OCI-LY1 (cell line): Measurements from ENCODE around the gene MYO5C.

Experiments used
- H2AFZ ChIP-seq: fragments of 200-600 bp; sonication (generic), shearing (Covaris generic); 2 replicates; pipeline ENCODE4 v1.6.0; 2014; ENCODE audit warnings: antibody characterized with exemption, mild to moderate bottlenecking, low read length
- H3F3A ChIP-seq: fragments of 200-600 bp; sonication (generic), shearing (Covaris generic); 2 replicates; pipeline ENCODE4 v1.6.0; 2014; ENCODE audit warnings: mild to moderate bottlenecking, antibody characterized with exemption, low read length, moderate library complexity; ENCODE audit not compliant: insufficient read depth
- H3K27ac ChIP-seq: fragments of 200-600 bp; sonication (generic); 2 replicates; pipeline ENCODE4 v1.5.1; 2014; ENCODE audit warnings: low read length, mixed run types, mild to moderate bottlenecking, low read depth; ENCODE audit not compliant: poor library complexity, severe bottlenecking
- H3K27me3 ChIP-seq: fragments of 200-600 bp; sonication (generic); 2 replicates; pipeline ENCODE4 v1.6.0; 2014; ENCODE audit warnings: antibody characterized with exemption, mild to moderate bottlenecking, low read length, moderate library complexity; ENCODE audit not compliant: insufficient read depth
- H3K36me3 ChIP-seq: fragments of 200-600 bp; sonication (generic); 2 replicates; pipeline ENCODE4 v1.6.1; 2014; ENCODE audit warnings: mild to moderate bottlenecking, antibody characterized with exemption, low read length, moderate library complexity, mixed read lengths; ENCODE audit not compliant: insufficient read depth
- H3K4me1 ChIP-seq: fragments of 200-600 bp; sonication (generic); 2 replicates; pipeline ENCODE4 v1.5.1; 2014; ENCODE audit warnings: mild to moderate bottlenecking, low read length, moderate library complexity; ENCODE audit not compliant: insufficient read depth, severe bottlenecking
- H3K4me2 ChIP-seq: fragments of 200-600 bp; sonication (generic), shearing (Covaris generic); 2 replicates; pipeline ENCODE4 v1.6.1; 2014; ENCODE audit warnings: low read length
- H3K4me3 ChIP-seq: fragments of 200-600 bp; sonication (generic); 2 replicates; pipeline ENCODE4 v1.5.1; 2014; ENCODE audit warnings: low read length, low read depth, mild to moderate bottlenecking, mixed read lengths; ENCODE audit not compliant: poor library complexity, severe bottlenecking
- H3K79me2 ChIP-seq: fragments of 200-600 bp; shearing (Covaris generic); 2 replicates; pipeline ENCODE4 v1.6.1; 2016; ENCODE audit warnings: mixed run types, low read length, mixed read lengths; ENCODE audit not compliant: insufficient read depth
- H3K9ac ChIP-seq: fragments of 200-600 bp; sonication (generic), shearing (Covaris generic); 2 replicates; pipeline ENCODE4 v1.6.1; 2014; ENCODE audit warnings: mild to moderate bottlenecking, low read length, mixed read lengths
- H3K9me2 ChIP-seq: fragments of 200-600 bp; sonication (generic), shearing (Covaris generic); 2 replicates; pipeline ENCODE4 v1.6.1; 2014; ENCODE audit warnings: low read depth, mild to moderate bottlenecking, low read length, mixed read lengths
- H3K9me3 ChIP-seq: fragments of 200-600 bp; shearing (Covaris generic); 2 replicates; pipeline ENCODE4 v1.6.1; 2014; ENCODE audit warnings: low read length, mixed read lengths
- H4K20me1 ChIP-seq: fragments of 200-600 bp; sonication (generic), shearing (Covaris generic); 2 replicates; pipeline ENCODE4 v1.6.0; 2016; ENCODE audit warnings: mild to moderate bottlenecking, low read length; ENCODE audit not compliant: insufficient read depth
- EZH2 ChIP-seq: fragments of 200-600 bp; sonication (generic), shearing (Covaris generic); IDR thresholded peaks from 2 replicates; pipeline ENCODE4 v1.8.0; 2017; ENCODE audit warnings: borderline replicate concordance, mixed run types, mild to moderate bottlenecking, antibody characterized with exemption, low read length, moderate library complexity, mixed read lengths
- TF ChIP-seq, protein P1 (sequence below): fragments of 200-600 bp; sonication (generic), shearing (Covaris generic); IDR thresholded peaks from 2 replicates; pipeline ENCODE4 v1.5.1; 2017; ENCODE audit warnings: mild to moderate bottlenecking, antibody characterized with exemption, low read length, moderate library complexity, mixed read lengths

Gene MYO5C

DNA sequence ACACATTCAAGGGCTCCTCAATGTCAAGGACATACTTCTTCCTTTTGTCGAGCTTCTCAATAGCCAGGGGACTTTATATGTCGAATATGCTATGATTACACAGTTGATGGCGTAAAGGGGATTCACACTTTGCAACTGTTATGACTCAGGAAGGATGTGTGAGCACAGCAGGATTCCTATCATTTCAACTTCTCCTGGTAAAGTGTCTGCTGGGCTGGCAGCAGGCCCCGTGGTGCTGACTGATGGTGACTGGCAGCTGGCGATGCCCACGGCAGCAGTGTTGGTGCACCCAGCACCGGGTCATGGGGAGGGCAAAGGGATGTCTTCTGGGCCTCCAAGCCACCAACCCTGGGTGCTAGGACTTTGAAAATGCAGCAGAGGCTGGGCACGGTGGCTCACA lies 59.6 kb downstream of the MYO5C start:
- H4K20me1 ChIP-seq, result no peaks in the 10 kb centered on the region
- no peaks in the 10 kb centered on the region for H3K9me3 ChIP-seq
- H3K9ac ChIP-seq, result peak overlapping the region; percentile 67
- no peaks in the 10 kb centered on the region for H3K27me3 ChIP-seq
- peak overlapping the region; percentile 69 for H3K4me2 ChIP-seq
- H3K27ac ChIP-seq, result peak overlapping the region; percentile 99
- H3K9me2 ChIP-seq, result no peaks in the 10 kb centered on the region
- H3K4me3 ChIP-seq, result no peak overlapping the region
- no peak for TF ChIP-seq EZH2
- TF ChIP-seq, protein P1, sequence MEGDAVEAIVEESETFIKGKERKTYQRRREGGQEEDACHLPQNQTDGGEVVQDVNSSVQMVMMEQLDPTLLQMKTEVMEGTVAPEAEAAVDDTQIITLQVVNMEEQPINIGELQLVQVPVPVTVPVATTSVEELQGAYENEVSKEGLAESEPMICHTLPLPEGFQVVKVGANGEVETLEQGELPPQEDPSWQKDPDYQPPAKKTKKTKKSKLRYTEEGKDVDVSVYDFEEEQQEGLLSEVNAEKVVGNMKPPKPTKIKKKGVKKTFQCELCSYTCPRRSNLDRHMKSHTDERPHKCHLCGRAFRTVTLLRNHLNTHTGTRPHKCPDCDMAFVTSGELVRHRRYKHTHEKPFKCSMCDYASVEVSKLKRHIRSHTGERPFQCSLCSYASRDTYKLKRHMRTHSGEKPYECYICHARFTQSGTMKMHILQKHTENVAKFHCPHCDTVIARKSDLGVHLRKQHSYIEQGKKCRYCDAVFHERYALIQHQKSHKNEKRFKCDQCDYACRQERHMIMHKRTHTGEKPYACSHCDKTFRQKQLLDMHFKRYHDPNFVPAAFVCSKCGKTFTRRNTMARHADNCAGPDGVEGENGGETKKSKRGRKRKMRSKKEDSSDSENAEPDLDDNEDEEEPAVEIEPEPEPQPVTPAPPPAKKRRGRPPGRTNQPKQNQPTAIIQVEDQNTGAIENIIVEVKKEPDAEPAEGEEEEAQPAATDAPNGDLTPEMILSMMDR, result no peak
- H3K4me1 ChIP-seq, result peaks cover 56% of the 10 kb centered on the region
- H2AFZ ChIP-seq, result 0 out of 2 replicates have a peak overlapping the region, but pooled peaks have one; percentile 58
- no peaks in the 10 kb centered on the region for H3K36me3 ChIP-seq
- no peaks in the 10 kb centered on the region for H3K79me2 ChIP-seq
- peaks cover 18% of the 10 kb centered on the region; the same call in 1 of the 2 replicates for H3F3A ChIP-seq

DNA sequence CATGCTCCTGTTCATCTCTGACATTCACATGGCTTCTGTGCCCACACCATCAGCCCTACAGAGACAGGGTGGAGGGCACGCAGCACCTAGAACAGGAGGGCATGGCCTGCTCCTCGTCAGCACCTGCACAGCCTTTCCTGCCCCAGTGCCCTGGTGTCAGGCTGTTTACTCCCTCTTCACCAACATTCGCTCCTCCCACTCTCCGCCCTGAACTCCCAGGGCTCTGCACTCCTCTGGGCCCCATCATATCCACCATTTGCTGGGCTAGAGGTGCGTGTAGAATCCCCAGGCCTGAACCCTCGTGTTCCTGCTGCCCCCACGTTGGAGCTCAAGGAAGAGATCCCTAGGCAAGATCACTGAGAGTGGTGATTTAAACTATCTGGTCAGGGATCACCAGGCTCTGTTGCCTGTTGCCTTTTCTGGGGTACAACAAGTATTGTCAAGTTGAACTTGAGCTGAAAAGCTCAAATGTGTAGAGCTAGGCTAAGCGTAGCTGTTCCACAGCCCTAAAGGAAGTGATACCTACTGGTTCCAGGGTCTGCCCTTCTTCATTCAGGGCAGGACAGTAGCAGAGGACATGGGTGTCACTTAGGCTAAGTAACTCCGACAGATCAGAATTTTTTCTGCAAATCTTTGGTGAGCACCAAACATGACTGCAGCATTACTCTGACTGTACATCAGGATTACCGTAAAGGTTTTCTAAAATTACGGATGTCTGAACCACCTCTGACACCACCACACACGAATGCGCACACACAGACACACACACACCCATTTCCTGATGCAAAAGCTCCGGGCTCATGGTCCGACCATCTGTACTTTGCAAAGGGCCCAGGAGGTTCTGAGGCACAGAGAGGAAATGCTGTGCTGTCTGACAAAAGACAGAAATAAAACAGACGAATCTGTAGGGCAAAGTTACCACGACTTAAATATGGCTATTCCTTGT lies 60.7 kb downstream of the MYO5C start:
- Histone ChIP-seq H3K4me1 (peaks cover 63% of the 10 kb centered on the region), H3K4me2 (peak overlapping the region; percentile 69), H3K27ac (peak overlapping the region; percentile 99), H3K9ac (peak overlapping the region; percentile 67), H3K36me3 (no peaks in the 10 kb centered on the region), H4K20me1 (no peaks in the 10 kb centered on the region), H3K79me2 (no peaks in the 10 kb centered on the region), H3K9me3 (no peaks in the 10 kb centered on the region), H3K27me3 (no peaks in the 10 kb centered on the region), H3K4me3 (peak overlapping the region; percentile 44), H3F3A (peaks cover 18% of the 10 kb centered on the region; the same call in 1 of the 2 replicates), H2AFZ (no peak overlapping the region), H3K9me2 (no peaks in the 10 kb centered on the region)
- TF ChIP-seq EZH2, result no peak
- TF ChIP-seq, protein P1, result no peak

DNA sequence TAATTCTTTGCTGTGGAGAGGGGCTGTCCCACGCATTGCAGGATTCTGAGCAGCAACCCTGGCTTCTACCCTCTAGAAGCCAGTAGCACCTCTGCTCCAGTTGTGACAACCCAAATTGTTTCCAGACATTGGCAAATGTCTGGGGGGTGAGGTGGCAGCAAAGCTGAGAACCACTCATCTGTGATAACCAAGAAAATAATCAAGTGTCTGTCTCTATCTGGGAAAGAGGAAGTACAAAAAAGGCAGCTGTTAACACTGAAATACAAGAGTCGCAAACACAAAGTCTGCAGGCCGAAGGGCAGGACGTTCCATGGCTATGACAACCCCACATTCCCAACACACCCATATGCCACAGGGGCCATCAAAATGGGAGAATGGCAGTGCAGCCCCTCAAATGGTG lies 62.2 kb downstream of the MYO5C start:
- Histone ChIP-seq H2AFZ (no peak overlapping the region), H3K36me3 (no peaks in the 10 kb centered on the region; the same call in 1 of the 2 replicates)
- TF ChIP-seq, protein P1, result no peak
- TF ChIP-seq EZH2, result no peak

More for the DNA sequence above, 62.2 kb downstream of the MYO5C start:
- H3K4me1 ChIP-seq, result peaks cover 77% of the 10 kb centered on the region
- peak overlapping the region; percentile 67 for H3K9ac ChIP-seq
- H3K9me2 ChIP-seq, result no peaks in the 10 kb centered on the region
- H3K4me2 ChIP-seq, result peak overlapping the region; percentile 69
- H3F3A ChIP-seq, result peaks cover 18% of the 10 kb centered on the region; the same call in 1 of the 2 replicates
- H4K20me1 ChIP-seq, result no peaks in the 10 kb centered on the region
- no peaks in the 10 kb centered on the region for H3K27me3 ChIP-seq
- H3K4me3 ChIP-seq, result peak overlapping the region; percentile 44
- no peaks in the 10 kb centered on the region for H3K79me2 ChIP-seq
- H3K27ac ChIP-seq, result peak overlapping the region; percentile 99
- no peaks in the 10 kb centered on the region for H3K9me3 ChIP-seq
